Measurements from ENCODE around the gene FLNC.

Gene FLNC

GRCh38 chr7:128875523-128875948, 45.3 kb downstream of the FLNC start:
- in situ Hi-C loops (cut with HindIII; ENCODE audit: low sequenced_read_pairs), result no loop called here

- in situ Hi-C loops (cut with HindIII; ENCODE audit: low sequenced_read_pairs), result no loop called here
These were observed 45.9 kb downstream of the FLNC start for GRCh38 chr7:128876127-128876526.

GRCh38 chr7:128876586-128876977, 46.4 kb downstream of the FLNC start:
- in situ Hi-C loops (cut with HindIII; ENCODE audit: low sequenced_read_pairs), result no loop called here

DNA sequence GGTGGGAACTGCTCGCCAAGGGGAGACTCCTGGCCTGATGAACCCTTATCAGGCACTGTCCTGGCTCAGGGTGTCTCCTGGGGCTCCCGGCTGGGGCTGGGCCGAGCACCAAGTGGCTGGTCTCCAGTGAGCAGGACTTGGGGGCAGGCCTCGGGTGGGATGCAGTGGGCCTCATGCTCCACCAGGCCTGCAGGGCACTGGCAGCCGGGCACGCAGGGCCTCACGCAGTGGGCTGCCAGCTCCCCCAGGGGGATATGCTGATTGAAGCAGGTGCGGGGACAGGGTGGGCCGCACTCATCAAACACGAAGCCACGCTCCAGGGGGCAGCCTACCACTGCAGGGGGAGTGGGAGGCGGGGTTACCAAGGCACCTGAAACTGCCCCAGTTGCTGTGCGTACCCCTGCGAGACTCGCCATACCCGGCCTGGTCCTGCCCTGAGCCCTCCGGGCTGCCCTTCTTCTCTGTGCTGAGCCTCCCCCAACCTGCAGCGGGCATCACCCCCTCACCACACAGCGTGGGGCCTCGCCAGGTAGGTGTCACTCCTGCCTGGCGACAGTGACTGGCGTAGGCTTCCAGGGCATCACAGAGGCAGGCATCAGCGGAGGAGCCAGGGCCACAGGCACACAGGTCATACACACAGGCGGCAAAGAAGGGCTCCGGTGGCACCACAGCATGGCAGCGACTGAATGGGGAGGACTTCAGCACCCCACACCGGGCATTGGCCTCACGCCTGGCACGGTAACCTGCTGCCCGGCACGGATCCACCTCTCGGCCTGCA, 47.0 kb downstream of the FLNC start:
- in situ Hi-C loops (cut with HindIII; ENCODE audit: low sequenced_read_pairs), result no loop called here

DNA sequence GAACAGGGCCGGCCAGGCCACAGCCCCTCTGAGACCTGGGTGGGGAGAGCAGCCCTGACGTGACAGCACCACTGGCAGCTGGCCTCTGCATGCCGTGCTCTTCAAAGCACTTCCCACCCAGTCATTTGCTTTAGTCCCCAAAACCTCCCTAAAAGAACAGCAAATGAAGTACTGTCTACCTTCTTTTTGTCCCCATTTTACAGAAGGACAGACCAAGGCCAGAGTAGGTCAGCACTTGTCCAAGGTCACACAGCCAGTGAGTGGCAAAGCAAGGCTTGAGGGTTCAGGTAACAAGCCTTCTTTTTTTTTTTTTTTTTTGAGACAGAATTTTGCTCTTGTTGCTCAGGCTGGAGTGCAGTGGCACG, 47.5 kb downstream of the FLNC start:
- in situ Hi-C loops (cut with HindIII; ENCODE audit: low sequenced_read_pairs), result no loop called here

DNA sequence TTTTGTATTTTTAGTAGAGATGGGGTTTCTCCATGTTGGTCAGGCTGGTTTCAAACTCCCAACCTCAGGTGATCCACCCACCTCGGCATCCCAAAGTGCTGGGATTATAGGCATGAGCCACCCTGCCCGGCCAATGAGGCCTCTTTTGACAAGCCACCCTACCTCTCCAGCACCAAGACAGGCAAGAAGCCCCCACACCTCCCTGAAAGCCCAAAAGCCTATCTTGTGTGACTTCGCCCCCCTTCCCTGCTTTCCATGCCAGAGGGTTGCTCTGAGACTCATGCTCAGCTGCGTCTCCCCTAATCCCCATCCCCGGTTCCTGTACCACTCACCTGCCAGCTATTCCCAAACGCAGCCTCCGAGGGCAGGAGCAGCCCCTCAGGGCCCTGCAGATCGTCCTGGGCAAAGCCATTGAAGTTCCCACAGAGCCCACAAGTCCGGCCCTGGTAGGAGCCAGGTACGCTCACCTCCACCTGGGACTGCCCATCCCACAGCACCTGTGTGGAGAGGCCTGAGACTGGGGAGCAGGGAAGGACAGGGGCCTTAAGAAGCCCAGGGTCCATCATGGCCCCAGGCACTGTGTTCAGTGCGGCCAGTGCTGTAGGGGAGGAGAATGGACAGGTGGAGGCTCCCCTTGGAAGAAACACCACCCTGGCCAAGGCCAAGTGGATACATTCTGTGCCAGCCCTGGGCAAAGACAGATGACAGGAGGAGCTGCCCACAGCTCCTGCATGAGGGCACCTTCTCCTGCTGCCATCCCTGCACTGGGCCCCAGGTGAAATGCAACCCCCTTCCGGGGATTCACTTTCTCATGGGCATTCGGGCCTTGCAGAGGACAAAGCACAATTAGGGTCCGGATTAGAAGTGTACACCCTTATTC, 48.3 kb downstream of the FLNC start:
- in situ Hi-C loops (cut with HindIII; ENCODE audit: low sequenced_read_pairs), result no loop called here

- in situ Hi-C loops (cut with HindIII; ENCODE audit: low sequenced_read_pairs), result no loop called here
These were observed 49.3 kb downstream of the FLNC start for GRCh38 chr7:128879461-128879938.

GRCh38 chr7:128879939-128880746, 49.9 kb downstream of the FLNC start:
- in situ Hi-C loops (cut with HindIII; ENCODE audit: low sequenced_read_pairs), result no loop called here

DNA sequence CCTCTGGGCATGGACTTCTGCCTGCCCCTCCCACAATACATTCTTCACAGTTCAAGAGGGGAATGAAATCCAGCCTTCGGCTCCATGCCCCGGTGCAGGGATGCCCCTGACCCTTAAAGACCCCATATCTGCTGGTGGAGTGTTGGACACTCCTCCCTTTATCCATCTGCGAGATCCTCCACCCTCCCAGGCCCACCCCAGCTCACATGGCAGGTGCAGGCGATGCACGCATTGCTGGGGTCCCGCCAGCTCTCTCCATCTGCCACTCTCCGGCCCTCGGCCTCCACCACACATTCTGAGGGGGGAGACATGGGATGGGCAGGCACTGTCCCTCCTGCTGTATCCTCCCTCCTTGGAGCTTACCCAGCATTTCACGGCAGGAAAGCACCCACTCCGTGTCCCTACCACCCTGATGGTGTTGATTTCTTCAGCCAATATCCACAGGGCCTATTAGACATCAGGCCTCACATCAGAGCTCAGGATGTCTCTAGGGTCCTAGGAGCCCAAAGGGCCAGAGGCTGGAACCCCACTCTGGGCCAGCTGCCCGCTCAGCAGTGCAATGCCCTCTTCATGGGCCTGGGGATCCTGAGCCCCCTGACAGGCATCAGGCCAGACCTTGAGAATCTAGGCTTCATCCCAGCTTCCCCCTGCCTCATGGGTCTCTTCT, 50.7 kb downstream of the FLNC start:
- in situ Hi-C loops (cut with HindIII; ENCODE audit: low sequenced_read_pairs), result no loop called here

- in situ Hi-C loops (cut with HindIII; ENCODE audit: low sequenced_read_pairs), result no loop called here
These were observed 51.4 kb downstream of the FLNC start for GRCh38 chr7:128881458-128882125.

- in situ Hi-C loops (cut with HindIII; ENCODE audit: low sequenced_read_pairs), result no loop called here
These were observed 51.9 kb downstream of the FLNC start for GRCh38 chr7:128882134-128882533.

DNA sequence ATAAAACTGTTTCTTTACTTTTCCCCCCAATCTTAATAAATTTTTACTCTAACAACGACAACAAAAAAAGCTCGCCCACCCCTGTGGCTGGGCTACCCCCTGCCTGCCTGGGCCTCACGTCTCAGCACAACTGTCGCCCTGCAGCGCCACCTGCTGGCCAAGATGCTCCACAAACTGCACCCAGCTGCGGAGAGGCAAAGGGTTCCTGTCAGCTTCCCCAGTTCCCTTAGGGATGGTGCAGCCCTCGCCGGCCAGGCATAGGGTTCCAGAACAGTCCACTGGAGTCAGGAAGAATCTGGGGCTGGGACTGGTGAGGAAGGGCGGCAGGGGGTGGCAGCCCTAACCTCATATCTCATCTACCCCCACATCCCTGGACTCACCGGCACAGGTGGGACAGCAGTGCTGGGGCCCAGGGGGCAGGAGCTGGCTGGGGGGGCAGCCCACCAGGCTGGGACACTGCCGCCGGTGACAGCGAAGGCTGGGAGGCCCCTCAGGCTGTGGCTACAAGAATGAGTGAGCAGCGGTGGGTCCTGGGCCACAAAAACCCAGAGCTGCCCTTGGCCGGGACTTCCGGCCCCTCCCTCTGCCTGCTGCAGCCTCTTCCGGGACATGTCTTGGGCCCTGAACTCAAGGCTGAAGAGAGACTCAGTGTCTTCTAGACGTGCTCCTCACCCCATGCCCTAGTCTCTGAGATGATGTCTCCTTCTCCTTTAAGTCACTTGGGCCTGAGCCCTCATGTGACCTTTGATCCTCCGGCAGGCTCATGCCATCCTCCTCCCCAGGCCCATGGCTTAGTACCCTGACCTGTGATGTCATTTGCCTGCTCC, 53.6 kb downstream of the FLNC start:
- in situ Hi-C loops (cut with HindIII; ENCODE audit: low sequenced_read_pairs), result no loop called here

DNA sequence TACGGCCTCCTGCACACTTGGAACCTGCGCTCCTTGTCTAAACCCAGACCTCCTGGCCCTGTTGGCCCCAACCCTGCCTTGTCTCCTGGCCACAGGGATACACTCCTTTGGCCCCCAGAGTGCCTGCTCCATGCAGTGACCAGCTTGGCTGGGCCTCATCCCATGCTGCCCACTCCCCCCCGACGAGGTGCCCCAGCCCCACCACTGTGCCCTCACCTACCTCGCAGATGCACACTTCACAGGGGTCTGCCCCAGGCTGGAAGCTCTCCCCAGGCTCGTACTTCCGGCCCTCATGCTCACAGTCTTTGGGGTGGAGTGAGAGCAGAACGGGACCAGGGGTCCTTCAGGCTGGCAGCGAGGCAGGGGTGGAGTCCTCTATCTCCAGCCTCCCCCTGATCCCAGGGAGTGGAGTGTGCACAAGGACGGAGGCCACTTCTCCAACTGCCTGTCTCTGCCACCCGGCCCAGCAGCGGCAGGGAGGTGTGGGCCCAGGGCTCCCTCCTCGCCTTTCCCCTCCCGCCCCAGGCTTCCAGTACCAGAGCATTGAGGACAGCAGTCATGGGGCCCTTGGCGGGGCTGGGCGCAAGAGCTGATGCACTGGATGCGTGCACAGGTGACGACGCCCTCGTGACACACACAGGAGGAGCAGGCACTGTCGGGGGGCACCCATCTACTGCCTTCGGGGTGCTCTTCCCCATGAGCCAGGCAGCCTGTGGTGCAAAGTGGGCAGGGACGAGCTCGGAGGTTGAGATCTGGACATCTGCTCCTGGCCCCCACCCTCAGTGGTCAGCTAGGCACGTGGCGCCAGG, 54.6 kb downstream of the FLNC start:
- in situ Hi-C loops (cut with HindIII; ENCODE audit: low sequenced_read_pairs), result no loop called here

DNA sequence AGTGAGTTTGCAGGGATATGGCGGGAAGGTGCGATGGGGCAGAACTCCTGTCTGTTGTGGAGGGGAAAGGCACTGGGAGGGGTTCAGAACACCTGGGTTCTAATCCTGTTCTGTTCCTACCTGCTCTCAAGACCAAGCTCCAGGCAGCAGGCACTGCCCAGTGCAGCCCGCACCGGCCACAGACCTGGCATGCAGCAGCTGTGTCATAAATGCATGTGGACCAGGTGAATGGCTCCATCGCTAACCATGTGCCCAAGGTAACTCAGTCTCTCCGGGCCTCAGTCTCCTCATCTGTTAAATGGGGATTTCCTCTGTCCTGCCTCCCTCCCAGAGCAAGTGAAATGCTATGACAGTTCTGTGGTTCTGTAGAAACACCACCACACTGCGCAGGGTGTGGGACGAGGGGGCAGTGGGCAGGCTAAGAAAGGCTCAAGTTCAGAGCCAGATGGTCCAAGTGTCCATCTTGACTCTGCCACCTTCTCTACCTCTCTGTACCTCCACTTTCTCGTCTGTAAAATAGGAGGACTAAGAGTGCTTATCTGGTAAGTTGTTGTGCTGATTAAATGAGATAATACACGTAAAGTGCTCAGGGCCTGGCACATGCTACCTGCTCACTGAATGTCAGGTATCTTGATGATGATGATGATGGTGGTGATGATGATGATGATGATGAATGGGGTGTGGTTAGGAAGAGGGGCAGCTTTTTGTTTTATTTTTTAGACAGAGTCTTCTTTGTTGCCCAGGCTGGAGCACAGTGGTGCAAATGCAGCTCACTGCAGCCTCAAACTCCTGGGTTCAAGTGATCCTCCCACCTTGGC, 55.4 kb downstream of the FLNC start:
- in situ Hi-C loops (cut with HindIII; ENCODE audit: low sequenced_read_pairs), result no loop called here

DNA sequence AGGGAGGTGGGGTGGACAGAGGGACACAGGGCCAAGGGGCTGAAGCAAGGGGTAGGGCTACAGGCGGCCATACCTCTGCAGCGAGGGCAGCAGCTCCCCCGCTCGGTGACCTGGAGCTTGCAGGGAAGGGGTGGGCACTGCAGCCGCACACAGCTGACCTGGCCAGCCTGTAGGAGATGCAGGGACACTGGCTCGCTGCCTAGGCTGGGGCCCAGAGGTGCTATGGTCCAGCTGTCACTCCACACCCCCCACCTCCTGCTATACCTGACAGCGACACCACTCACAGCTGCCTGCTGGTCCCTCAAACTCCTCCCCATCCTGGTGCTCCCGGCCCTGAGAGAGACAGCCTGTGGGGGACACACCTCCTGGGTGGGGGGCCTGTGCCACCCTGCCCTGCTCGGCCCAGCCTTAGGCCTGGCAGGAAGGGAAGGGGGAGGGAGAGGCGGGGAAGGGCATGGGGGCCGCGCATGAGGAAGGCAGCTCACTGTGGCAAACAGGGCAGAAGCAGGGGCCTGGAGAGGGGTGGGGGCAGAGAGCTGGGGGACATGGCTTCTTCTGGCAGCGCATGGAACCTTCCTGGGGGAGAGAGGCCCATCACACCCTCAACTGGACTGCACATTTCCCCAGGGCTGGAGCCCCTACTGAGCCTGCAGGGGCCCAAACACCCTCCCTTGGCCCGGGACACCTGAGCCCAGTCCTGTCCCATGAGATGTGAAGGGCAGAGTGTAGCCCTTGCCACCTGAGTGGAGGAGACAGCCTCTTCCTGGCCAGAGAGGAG, 56.4 kb downstream of the FLNC start:
- in situ Hi-C loops (cut with HindIII; ENCODE audit: low sequenced_read_pairs), result no loop called here

GRCh38 chr7:128887169-128888038, 57.2 kb downstream of the FLNC start:
- in situ Hi-C loops (cut with HindIII; ENCODE audit: low sequenced_read_pairs), result no loop called here

Data from endothelial cell of hepatic sinusoid (primary cell).